HG02678 (cell line): ENCODE results near the gene NOL4L.

Source experiments
- ATAC-seq: cut with Tn5 transposase; IDR thresholded peaks from one replicate; pipeline ENCODE4 v1.9.1; 2021; ENCODE audit warnings: mild to moderate bottlenecking, moderate library complexity; ENCODE audit not compliant: unreplicated experiment

NOL4L gene

DNA sequence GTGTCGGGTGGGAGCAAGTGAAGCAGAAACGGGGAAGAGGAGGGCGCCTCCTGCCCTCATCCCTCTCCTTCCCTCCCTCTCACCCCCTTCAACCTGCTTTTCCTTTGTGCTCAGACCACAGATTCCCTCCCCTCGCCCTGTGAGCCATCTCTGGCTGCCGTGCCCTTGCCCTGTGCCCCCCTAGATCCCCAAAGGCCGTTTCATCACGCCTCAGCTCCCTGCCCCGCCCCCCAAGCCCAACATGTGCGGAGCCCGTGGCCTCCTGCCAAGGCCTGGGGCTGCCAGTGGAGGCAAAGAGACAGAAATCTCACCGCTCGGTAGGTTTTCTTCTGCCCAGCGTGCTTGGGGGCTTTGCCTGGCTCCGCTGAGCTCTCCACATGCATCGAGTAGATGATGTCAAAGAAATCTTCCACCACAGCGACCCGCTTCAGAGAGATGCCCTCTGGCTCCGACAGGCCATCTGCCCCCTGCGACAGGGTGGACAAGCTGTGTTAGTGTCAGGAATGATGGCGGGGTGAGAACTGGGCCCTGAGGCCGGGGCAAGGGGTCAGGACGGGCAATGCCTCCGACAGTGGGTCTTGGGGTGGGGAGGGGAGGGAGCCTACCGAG is 57.6 kb downstream of the NOL4L start:
- ATAC-seq, result no peak

- ATAC-seq, result no peak
Measured at GRCh38 chr20:32527052-32527446, 58.1 kb downstream of the NOL4L start.

DNA sequence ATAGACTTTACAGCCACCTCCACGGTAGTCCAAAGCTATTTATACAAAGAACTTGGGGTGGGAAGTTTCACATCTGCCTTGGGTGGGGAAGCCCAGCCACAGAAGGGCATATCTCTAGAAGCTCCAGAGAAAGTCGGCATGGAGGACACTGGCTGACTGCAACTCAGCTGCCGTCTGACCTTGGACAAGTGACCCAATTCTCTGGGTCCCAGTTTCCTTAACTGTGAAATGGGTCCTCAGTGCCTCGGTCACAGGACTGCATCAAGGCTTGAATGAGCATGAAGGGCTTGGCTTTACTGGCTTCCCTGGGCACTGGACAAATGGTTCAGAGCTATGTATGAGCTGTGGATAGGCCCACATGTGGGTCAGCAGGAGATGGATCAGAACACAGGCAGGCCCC is 58.6 kb downstream of the NOL4L start:
- no peak for ATAC-seq

DNA sequence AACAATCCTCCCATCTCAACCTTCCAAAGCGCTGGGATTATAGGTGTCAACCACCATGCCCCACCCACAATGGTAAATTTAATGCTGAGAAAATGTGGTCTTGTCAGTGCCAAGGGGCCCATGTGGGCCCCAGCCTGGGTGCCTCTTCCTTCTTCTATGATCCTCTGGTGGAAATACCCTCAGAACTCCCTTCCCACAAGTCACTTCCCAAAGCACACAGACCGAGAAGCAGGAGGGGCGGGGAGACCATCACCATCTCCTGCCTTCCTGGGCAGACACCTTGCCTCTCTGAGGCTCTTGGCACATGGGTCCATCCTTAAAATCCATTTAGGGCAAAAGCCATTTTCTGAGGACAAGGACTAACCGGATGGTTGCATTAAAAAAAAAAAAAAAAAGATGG is 59.0 kb downstream of the NOL4L start:
- no peak for ATAC-seq

- no peak for ATAC-seq
Measured at GRCh38 chr20:32524829-32525501, 60.2 kb downstream of the NOL4L start.

DNA sequence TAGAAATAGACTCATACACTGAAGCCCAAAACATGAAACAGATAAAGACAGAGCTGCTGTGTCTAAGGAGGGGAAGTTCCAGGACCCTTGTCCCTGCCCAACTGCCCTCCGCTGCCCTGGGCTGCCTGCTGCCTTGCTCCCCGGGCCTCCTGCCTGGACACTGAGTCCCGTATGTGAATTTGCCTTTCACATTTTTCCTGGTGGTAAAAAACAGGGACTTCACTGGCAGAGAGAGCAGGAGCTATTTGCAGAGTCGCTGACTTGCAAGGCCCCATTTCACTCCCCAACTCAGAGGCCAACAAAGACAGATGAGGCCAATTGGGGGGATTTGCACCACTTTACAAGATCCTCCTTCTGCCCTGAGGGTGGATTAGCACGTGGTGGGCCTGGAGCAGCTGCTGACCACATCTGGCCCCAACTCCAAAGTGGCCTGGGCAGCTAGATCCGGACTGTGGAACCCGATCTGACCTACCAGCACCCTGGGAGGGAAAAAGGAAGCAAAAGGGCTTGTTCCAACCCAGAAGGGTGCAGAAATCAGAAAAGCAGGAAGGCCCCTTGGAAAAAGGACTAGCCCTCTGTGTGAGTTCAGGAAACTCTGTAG is 61.4 kb downstream of the NOL4L start:
- no peak for ATAC-seq

GRCh38 chr20:32522776-32523612 is 62.1 kb downstream of the NOL4L start:
- no peak for ATAC-seq

DNA sequence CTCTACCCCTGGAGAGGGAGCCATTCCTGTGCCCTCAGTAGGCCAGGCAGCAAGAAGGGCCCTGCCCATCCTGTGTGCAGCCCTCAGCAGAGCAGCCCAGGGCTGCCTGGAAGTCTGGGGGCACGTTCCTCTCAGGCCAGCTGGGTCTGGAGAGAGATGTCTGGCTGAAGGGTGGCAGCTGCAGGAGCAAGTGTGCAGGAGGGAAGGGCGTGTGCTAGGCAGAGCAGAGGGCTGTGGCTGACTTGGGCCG is 62.7 kb downstream of the NOL4L start:
- no peak for ATAC-seq

DNA sequence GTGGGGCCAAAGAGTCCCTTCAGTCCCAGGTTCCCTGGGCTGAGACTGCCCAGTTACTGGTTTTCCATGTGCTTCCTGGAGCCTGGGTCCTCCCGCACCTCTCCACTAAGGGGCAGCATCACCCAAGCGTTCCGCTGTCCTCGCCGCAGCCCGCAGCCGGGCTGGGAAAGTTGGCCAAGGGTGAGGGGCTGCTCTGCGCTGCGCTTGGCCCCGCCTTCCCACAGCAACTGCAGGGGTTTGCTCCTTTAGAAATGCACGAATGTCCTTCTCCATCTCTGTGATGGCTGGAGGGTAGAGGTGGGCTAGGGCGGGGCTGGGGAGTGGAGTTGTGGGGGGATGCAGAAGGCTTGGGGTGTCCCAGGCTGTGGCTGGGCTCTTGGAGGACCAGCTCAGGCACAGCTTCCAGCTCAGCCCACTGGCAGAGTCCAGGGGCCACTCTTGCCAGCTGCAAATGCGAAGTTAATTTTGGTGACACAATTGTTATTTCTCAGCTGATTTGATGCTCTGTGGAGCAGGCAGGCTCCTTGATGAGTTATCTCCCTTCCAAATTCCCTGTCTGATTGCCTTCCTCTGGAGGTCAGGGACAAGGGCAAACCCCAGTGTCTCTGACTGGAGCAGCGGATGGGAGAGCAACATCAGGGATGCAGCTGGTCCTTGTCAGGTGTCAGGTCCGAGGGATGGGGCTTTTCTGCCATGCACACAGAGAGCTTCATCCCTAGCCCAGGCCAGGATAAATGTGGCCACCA is 63.2 kb downstream of the NOL4L start:
- ATAC-seq, result peak; percentile 49

DNA sequence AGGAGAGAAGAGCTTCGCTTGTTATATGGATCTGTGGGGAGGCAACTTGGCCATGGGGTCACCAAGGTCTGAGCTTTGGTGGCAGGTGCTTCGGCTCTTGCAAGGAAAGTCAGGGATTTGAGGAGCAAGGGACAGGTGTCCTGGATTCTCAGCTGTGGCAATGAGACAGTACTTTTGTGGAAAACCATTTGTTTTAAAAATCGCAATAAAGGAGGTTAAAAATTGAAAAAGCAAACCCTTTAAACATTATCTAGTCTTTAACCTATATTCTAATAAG is 64.3 kb downstream of the NOL4L start:
- ATAC-seq, result no peak

DNA sequence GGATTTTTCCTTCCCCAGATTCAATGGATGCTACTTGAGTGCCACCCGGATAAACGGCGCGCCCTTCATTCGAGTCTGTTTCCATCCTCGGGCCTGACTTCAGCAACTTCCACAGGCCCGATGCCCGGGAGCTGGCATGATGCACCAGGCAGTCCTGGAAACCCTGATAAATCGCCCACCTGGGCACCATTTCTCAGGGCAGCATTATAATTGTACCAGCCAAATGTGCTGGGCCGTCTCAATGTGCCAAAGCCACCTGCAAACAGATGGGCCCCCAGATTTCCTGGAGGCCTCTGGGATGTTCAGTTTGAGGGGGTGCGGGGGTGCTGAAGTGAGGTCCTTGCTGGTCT is 65.8 kb downstream of the NOL4L start:
- ATAC-seq, result no peak

- ATAC-seq, result no peak
Measured at GRCh38 chr20:32518593-32519380, 66.3 kb downstream of the NOL4L start.

DNA sequence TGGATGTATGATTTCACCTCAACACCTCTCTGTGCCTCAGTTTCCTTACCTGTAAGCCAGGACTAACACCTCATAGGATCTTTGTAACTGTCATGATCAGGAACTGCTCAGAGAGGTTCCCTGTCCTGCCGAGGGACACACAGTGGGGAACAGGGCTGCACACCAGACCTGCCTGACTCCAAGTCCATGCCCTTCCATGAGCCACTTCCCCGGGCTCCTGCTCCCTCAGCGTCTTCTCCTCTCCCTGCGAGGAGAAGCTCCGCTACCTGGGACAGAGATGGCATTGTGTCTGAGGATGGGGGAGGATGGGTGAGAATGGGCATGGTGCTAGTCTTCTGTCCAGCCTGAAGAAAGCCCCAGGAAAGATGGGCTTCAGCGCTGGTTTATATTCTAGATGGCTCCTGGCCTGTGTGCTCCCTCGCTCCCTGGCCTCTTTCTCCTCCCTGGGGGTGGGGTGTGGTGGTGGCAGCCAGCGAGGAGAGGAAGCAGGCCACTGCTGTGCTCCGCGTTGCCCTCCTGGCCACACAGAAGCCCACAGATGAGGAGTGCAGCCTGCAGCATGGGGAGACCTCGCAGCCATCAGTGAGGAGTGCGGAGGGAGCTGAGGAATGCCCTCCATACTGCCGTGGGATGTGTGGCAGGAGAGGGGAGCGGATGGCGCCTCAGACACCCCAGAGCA is 67.1 kb downstream of the NOL4L start:
- no peak for ATAC-seq

DNA sequence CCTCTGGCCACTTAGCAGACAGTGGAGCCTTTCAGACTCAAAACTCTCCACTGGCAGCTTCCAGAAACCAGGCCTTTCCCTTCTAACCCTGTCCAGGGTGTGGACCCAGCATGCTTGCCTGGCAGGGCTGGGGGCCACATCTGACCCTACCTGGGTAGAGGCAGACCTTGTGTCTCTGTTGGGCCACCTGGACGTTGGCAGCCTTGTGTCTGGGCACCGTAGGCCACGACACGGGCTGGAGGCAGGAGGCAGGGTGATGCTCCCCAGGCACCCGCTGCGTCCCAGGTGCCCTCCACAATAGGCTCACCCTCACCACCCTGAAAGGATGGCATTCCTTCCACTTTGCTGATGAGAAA is 67.6 kb downstream of the NOL4L start:
- no peak for ATAC-seq

GRCh38 chr20:32516583-32517517 is 68.3 kb downstream of the NOL4L start:
- ATAC-seq, result no peak

GRCh38 chr20:32515631-32516101 is 69.5 kb downstream of the NOL4L start:
- ATAC-seq, result no peak

GRCh38 chr20:32514760-32515159 is 70.4 kb downstream of the NOL4L start:
- no peak for ATAC-seq

DNA sequence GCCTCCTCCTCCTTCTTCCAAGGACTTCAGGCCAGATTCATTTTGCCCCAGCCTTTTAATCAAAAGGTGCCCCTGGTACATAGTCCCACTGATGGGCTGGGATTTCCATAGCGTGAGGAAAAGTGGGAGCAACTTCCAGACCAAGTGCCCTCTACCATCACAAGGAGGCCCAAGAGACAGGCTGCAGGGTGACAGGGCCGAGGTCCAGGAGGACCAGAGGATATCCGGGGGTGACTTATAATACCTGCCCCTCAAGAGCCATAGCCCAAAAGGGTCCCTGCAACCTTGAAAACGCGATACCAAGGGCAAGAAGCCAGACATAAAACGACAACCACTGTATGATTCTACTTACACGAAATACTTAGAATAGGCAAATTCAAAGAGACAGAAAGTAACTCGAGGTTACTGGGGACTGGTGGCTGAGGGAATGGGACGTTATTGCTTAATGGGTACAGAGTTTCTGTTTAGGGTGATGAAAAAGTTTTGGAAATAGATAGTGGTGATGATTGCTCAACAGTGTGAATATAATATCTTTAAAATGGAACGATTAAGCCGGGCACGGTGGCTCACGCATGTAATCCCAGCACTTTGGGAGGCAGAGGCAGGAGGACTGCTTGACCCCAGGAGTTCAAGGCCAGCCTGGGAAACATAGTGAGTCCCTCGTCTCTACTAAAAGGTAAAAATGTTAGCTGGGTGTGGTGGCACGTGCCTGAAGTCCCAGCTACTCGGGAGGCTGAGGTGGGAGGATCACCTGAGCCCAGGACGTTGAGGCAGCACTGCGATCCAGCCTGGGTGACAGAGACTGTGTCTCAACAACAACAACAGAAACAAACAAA is 71.9 kb downstream of the NOL4L start:
- no peak for ATAC-seq
